ENCODE measurements around the gene FBLN1. TPM values are rescaled to one million over a fixed set of nuclear protein-coding genes. Genes with fewer than 3 reads are reported as not detected.

FBLN1 gene
- total and polyA plus RNA-seq, 9 of the 15 experiments (the other 6 are each of a cell fraction or from before 2014, with no cell fraction given), result 0.66 TPM; not detected in 8

DNA sequence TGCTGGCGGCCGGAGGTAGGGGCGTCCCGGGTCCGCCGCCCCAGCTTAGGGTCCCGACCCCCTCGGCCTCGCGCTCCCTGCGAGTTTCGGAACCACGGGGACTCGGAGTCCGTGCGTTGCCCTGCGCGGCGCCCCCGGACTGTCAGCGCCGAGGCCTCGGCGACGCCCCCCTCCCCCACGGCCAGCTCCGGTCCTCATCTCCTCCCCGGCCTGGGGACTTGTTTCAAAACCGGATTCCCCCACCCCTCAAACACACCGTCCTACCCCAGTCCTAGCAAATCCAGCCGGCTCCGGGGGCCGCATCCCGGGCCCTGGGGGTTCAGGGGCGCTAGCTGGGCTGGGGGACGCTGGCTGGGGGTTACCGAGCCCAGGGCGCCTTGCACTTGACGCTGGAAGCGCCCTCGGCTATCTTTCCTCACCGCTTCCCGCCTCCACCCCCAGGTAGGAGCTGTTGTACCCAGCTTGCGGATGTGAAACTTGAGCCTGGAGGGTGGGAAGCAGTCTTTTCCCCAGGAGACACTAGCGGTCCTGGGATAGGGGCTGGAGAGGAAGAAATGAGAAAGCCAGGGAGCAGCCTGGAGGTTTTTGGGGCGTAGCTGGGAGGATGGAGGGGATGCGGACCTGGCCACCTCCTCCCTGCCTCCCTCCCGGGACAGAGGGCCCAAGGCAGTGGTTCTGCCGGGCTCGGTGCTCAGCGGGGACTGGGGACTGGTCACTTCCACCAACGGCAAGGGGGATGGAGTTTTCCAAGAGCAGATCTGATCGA lies 550 bp downstream of the FBLN1 start:
- Histone ChIP-seq H4K20me1 (replicated peaks; ENCODE audit: control insufficient read depth, insufficient read depth, low read length) (no peaks in the 10 kb centered on the region), H2AFZ (ENCODE audit: low read depth, low read length) (no peak overlapping the region), H3K79me2 (ENCODE audit: control insufficient read depth, insufficient read depth, low read length) (no peaks in the 10 kb centered on the region), H3K4me2 (ENCODE audit: insufficient read depth, low read length) (no peak overlapping the region), H3K27ac (ENCODE audit: extremely low read depth, low read depth, low read length) (no peak overlapping the region), H3K27me3 (ENCODE audit: control insufficient read depth in 2 of 2, insufficient read depth in 2 of 2, low read length in 2 of 2) (peaks cover 3 to 39% of the 10 kb centered on the region in 2 experiments; a peak in 3 of 5 replicates), H3K9ac (ENCODE audit: insufficient read depth in 1 of 2, low read depth in 2 of 2, low read length in 2 of 2) (no peak overlapping the region), H3K4me3 (no peak overlapping the region), H3K4me1 (replicated peaks in 1 of 2; ENCODE audit: control insufficient read depth in 2 of 2, insufficient read depth in 2 of 2, low read length in 2 of 2) (peaks cover 0 to 12% of the 10 kb centered on the region in 2 experiments; a peak in 2 of 5 replicates), H3K36me3 (ENCODE audit: control insufficient read depth, insufficient read depth, low read length) (no peaks in the 10 kb centered on the region), H3K9me1 (ENCODE audit: control insufficient read depth, insufficient read depth, low read length) (no peaks in the 10 kb centered on the region), H3K9me3 (replicated peaks; ENCODE audit: control insufficient read depth, insufficient read depth, low read depth, low read length) (no peaks in the 10 kb centered on the region)
- ChIA-PET CTCF (ENCODE audit: low intra/inter-chr PET ratio) (interaction anchor here (0.7 kb wide), 1 partner anchor 18 kb away, joined by 3 read pairs; no protein-coding TSS in a partner anchor), POLR2A (interaction anchor here (1.4 kb wide), 1 partner anchor 33 kb away, joined by 4 read pairs; no protein-coding TSS in a partner anchor)
- ATAC-seq (no peak), DNase-seq (ENCODE audit: extremely low read depth in 1 of 4, low spot score in 3 of 4) (no peak), FAIRE-seq (no peak)
- WGBS (ENCODE audit: insufficient coverage, low coverage, missing lambda C conversion rate), result 15% methylated on average over 10 of the region's 53 CpGs
- no TSS peak for BruUV-seq (replicated peaks)
- in situ Hi-C loops (cut with MboI), result no loop called here
- intact Hi-C loops (cut with micrococcal nuclease), result no loop called here
- TF ChIP-seq, protein P1, sequence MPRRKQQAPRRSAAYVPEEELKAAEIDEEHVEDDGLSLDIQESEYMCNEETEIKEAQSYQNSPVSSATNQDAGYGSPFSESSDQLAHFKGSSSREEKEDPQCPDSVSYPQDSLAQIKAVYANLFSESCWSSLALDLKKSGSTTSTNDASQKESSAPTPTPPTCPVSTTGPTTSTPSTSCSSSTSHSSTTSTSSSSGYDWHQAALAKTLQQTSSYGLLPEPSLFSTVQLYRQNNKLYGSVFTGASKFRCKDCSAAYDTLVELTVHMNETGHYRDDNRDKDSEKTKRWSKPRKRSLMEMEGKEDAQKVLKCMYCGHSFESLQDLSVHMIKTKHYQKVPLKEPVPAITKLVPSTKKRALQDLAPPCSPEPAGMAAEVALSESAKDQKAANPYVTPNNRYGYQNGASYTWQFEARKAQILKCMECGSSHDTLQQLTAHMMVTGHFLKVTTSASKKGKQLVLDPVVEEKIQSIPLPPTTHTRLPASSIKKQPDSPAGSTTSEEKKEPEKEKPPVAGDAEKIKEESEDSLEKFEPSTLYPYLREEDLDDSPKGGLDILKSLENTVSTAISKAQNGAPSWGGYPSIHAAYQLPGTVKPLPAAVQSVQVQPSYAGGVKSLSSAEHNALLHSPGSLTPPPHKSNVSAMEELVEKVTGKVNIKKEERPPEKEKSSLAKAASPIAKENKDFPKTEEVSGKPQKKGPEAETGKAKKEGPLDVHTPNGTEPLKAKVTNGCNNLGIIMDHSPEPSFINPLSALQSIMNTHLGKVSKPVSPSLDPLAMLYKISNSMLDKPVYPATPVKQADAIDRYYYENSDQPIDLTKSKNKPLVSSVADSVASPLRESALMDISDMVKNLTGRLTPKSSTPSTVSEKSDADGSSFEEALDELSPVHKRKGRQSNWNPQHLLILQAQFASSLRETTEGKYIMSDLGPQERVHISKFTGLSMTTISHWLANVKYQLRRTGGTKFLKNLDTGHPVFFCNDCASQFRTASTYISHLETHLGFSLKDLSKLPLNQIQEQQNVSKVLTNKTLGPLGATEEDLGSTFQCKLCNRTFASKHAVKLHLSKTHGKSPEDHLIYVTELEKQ (CRISPR knock-in tag; IDR thresholded peaks at IDR 0.05), result no peak
- TF ChIP-seq ETV6 (IDR thresholded peaks at IDR 0.05; ENCODE audit: borderline replicate concordance in 1 of 2, low read depth in 2 of 2, low read length in 1 of 2) (no peak), ETV6 (CRISPR knock-in tag; IDR thresholded peaks at IDR 0.05; ENCODE audit: borderline replicate concordance) (no peak), NFRKB (IDR thresholded peaks at IDR 0.05; ENCODE audit: low read depth) (no peak), ZNF143 (CRISPR knock-in tag; IDR thresholded peaks at IDR 0.05) (no peak), MTF1 (CRISPR knock-in tag; IDR thresholded peaks at IDR 0.05; ENCODE audit: borderline replicate concordance) (no peak), DIDO1 (tag; IDR thresholded peaks at IDR 0.05; ENCODE audit: low read depth) (no peak), POU5F1 (IDR thresholded peaks at IDR 0.05; ENCODE audit: borderline replicate concordance, low read depth, low read length, partially characterized antibody) (no peak)
- TF ChIP-seq, protein P2, sequence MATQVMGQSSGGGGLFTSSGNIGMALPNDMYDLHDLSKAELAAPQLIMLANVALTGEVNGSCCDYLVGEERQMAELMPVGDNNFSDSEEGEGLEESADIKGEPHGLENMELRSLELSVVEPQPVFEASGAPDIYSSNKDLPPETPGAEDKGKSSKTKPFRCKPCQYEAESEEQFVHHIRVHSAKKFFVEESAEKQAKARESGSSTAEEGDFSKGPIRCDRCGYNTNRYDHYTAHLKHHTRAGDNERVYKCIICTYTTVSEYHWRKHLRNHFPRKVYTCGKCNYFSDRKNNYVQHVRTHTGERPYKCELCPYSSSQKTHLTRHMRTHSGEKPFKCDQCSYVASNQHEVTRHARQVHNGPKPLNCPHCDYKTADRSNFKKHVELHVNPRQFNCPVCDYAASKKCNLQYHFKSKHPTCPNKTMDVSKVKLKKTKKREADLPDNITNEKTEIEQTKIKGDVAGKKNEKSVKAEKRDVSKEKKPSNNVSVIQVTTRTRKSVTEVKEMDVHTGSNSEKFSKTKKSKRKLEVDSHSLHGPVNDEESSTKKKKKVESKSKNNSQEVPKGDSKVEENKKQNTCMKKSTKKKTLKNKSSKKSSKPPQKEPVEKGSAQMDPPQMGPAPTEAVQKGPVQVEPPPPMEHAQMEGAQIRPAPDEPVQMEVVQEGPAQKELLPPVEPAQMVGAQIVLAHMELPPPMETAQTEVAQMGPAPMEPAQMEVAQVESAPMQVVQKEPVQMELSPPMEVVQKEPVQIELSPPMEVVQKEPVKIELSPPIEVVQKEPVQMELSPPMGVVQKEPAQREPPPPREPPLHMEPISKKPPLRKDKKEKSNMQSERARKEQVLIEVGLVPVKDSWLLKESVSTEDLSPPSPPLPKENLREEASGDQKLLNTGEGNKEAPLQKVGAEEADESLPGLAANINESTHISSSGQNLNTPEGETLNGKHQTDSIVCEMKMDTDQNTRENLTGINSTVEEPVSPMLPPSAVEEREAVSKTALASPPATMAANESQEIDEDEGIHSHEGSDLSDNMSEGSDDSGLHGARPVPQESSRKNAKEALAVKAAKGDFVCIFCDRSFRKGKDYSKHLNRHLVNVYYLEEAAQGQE (IDR thresholded peaks at IDR 0.05; ENCODE audit: borderline replicate concordance), result no peak
- TF ChIP-seq, protein P2 (CRISPR knock-in tag; IDR thresholded peaks at IDR 0.05; ENCODE audit: low read depth), result no peak

All from K562 (cell line).